Measurements from ENCODE around the gene NEIL3.

The NEIL3 gene

DNA sequence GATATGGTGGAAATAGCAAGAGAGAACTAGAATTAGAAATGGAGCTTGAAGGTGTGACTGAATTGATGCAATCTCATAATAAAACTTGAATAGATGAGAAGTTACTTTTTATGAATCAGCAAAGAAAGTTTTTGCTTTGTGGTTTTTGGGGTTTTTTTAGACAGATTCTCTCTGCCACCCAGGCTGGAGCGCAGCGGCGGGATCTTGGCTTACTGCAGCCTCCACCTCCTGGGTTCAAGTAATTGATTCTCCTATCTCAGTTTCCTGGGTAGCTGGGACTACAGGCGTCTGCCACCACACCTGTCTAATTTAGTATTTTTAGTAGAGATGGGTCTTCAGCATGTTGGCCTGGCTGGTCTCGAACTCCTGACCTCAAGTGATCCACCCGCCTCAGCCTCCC is 23.7 kb upstream of the NEIL3 start:
- no peak overlapping the region for H3K4ac ChIP-seq (ENCODE audit: low read depth in 1 of 2, low read length in 2 of 2)
- DNase-seq: no peak
- H3K14ac ChIP-seq (ENCODE audit: low read length in 2 of 2): no peak overlapping the region
- no peak overlapping the region for H3K4me3 ChIP-seq (ENCODE audit: insufficient read depth in 1 of 2, low read depth in 1 of 2, low read length in 2 of 2)
- H3K9me3 ChIP-seq (ENCODE audit: control insufficient read depth, low read length): no peaks in the 10 kb centered on the region
- no peak overlapping the region for H3K9ac ChIP-seq (ENCODE audit: low read length)
- no peaks in the 10 kb centered on the region for H3K36me3 ChIP-seq (ENCODE audit: control insufficient read depth in 1 of 2, insufficient read depth in 2 of 2, low read depth in 1 of 2, low read length in 2 of 2)
- no peak overlapping the region for H4K8ac ChIP-seq (ENCODE audit: low read length)
- no peak overlapping the region for H3K18ac ChIP-seq (ENCODE audit: low read depth in 1 of 2, low read length in 2 of 2)
- no peak overlapping the region for H2BK15ac ChIP-seq (ENCODE audit: low read depth, poor library complexity, severe bottlenecking)
- no peak overlapping the region for H2AK5ac ChIP-seq (ENCODE audit: low read length, severe bottlenecking)
- no peak overlapping the region for H3K4me2 ChIP-seq (ENCODE audit: low read length, poor library complexity, severe bottlenecking)
- H3K27ac ChIP-seq (ENCODE audit: low read length, poor library complexity, severe bottlenecking): no peak overlapping the region
- WGBS: 94% methylated on average over 6 of the region's 6 CpGs
- H2BK12ac ChIP-seq (ENCODE audit: low read length in 2 of 2): no peak overlapping the region
- no peak overlapping the region for H2BK5ac ChIP-seq (ENCODE audit: low read depth, low read length, poor library complexity, severe bottlenecking)
- H3K27me3 ChIP-seq (ENCODE audit: control insufficient read depth in 1 of 2, insufficient read depth in 1 of 2, low read length in 2 of 2): no peaks in the 10 kb centered on the region
- H2BK120ac ChIP-seq (ENCODE audit: low read depth, low read length): no peak overlapping the region
- no peak overlapping the region for H3K23ac ChIP-seq (ENCODE audit: low read length in 2 of 2)
- no peak overlapping the region for H2AFZ ChIP-seq (ENCODE audit: low read depth, low read length)
- H3K79me1 ChIP-seq (replicated peaks; ENCODE audit: low read length, poor library complexity, severe bottlenecking): no peaks in the 10 kb centered on the region
- H3K4me1 ChIP-seq (ENCODE audit: control insufficient read depth, insufficient read depth, low read depth, low read length): no peaks in the 10 kb centered on the region
- H4K91ac ChIP-seq (ENCODE audit: low read length): no peak overlapping the region

DNA sequence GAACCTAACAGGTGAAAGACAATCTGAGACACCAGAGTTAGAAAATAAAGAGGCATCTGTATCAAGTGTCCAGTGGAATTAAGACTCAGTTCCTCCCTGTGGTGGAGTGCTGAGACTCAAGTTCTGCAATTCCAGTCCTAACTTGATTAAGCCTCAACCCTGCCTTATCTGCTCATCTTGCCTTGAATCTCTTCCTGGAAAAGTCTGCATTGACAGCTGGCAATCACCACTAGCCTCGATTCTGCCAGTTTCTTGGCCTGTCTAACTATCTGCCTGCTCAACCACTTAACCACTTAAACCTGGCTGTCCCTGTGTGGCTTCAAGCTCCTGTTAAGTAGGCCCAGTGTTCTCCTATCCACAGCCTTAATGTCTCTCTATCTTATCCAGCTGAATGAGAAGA is 22.4 kb upstream of the NEIL3 start:
- Histone ChIP-seq H3K4me1 (ENCODE audit: control insufficient read depth, insufficient read depth, low read depth, low read length) (no peaks in the 10 kb centered on the region), H3K4me2 (ENCODE audit: low read length, poor library complexity, severe bottlenecking) (no peak overlapping the region), H2BK12ac (ENCODE audit: low read length in 2 of 2) (no peak overlapping the region), H3K9me3 (ENCODE audit: control insufficient read depth, low read length) (no peaks in the 10 kb centered on the region), H3K27me3 (ENCODE audit: control insufficient read depth in 1 of 2, insufficient read depth in 1 of 2, low read length in 2 of 2) (no peaks in the 10 kb centered on the region), H4K91ac (ENCODE audit: low read length) (no peak overlapping the region), H2BK120ac (ENCODE audit: low read depth, low read length) (no peak overlapping the region), H3K14ac (ENCODE audit: low read length in 2 of 2) (no peak overlapping the region), H4K8ac (ENCODE audit: low read length) (no peak overlapping the region), H3K9ac (ENCODE audit: low read length) (no peak overlapping the region), H3K23ac (ENCODE audit: low read length in 2 of 2) (no peak overlapping the region), H2BK15ac (ENCODE audit: low read depth, poor library complexity, severe bottlenecking) (no peak overlapping the region), H3K79me1 (replicated peaks; ENCODE audit: low read length, poor library complexity, severe bottlenecking) (no peaks in the 10 kb centered on the region), H2AFZ (ENCODE audit: low read depth, low read length) (no peak overlapping the region), H2BK5ac (ENCODE audit: low read depth, low read length, poor library complexity, severe bottlenecking) (no peak overlapping the region), H3K4ac (ENCODE audit: low read depth in 1 of 2, low read length in 2 of 2) (no peak overlapping the region), H3K36me3 (ENCODE audit: control insufficient read depth in 1 of 2, insufficient read depth in 2 of 2, low read depth in 1 of 2, low read length in 2 of 2) (no peaks in the 10 kb centered on the region), H3K4me3 (ENCODE audit: insufficient read depth in 1 of 2, low read depth in 1 of 2, low read length in 2 of 2) (no peak overlapping the region), H3K18ac (ENCODE audit: low read depth in 1 of 2, low read length in 2 of 2) (no peak overlapping the region), H3K27ac (ENCODE audit: low read length, poor library complexity, severe bottlenecking) (no peak overlapping the region), H2AK5ac (ENCODE audit: low read length, severe bottlenecking) (no peak overlapping the region)
- no peak for DNase-seq
- WGBS: 32% methylated on average over 1 of the region's 1 CpG

DNA sequence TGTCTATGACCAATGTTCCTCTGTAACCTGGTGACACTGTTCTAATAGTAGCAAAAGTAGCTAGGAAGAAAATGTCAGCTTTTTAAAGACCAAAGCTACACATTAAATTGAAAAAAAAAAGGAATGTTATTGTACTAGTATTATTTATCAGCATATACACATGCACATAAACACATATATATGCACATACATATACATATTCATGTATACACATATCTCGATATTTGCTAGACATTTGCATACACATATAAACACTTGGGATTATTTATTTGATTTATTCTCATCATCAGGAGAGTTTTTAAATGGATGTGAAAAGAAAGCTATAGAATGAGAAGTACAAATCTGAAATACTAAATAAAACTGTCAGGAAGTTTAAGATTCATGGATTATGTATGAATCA is 21.3 kb upstream of the NEIL3 start:
- WGBS: no CpG with 5 or more reads among the region's 1 CpG
- no peak overlapping the region for H2BK15ac ChIP-seq (ENCODE audit: low read depth, poor library complexity, severe bottlenecking)

DNA sequence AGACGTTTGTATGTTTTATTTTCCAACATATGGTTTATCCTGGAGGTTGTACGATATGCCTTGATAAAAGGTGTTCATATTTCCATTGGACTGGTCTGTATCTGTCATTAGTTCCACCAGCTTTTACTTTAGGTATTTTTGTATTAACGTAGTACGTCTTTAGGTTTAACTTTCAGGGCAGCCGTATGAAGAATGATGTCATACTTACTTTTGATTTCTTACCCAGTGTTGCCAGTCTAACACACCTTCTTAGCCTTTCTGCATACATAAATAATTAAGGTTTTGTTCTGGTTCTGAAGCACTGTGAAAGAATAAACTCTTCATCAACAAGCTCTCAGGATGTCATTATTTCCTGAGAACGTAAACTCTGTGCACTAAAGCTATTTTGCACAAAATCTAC is 18.9 kb upstream of the NEIL3 start:
- DNase-seq: no peak
- Histone ChIP-seq H3K9ac (ENCODE audit: low read length) (no peak overlapping the region), H2AK5ac (ENCODE audit: low read length, severe bottlenecking) (no peak overlapping the region), H2BK120ac (ENCODE audit: low read depth, low read length) (no peak overlapping the region), H3K18ac (ENCODE audit: low read depth in 1 of 2, low read length in 2 of 2) (no peak overlapping the region), H3K79me1 (replicated peaks; ENCODE audit: low read length, poor library complexity, severe bottlenecking) (no peaks in the 10 kb centered on the region), H3K23ac (ENCODE audit: low read length in 2 of 2) (no peak overlapping the region), H3K9me3 (ENCODE audit: control insufficient read depth, low read length) (no peaks in the 10 kb centered on the region), H3K4me1 (ENCODE audit: control insufficient read depth, insufficient read depth, low read depth, low read length) (no peaks in the 10 kb centered on the region), H2BK15ac (ENCODE audit: low read depth, poor library complexity, severe bottlenecking) (no peak overlapping the region), H2BK12ac (ENCODE audit: low read length in 2 of 2) (no peak overlapping the region), H3K4me3 (ENCODE audit: insufficient read depth in 1 of 2, low read depth in 1 of 2, low read length in 2 of 2) (no peak overlapping the region), H3K4me2 (ENCODE audit: low read length, poor library complexity, severe bottlenecking) (no peak overlapping the region), H2BK5ac (ENCODE audit: low read depth, low read length, poor library complexity, severe bottlenecking) (no peak overlapping the region), H3K27me3 (ENCODE audit: control insufficient read depth in 1 of 2, insufficient read depth in 1 of 2, low read length in 2 of 2) (no peaks in the 10 kb centered on the region), H3K27ac (ENCODE audit: low read length, poor library complexity, severe bottlenecking) (no peak overlapping the region), H4K91ac (ENCODE audit: low read length) (no peak overlapping the region), H4K8ac (ENCODE audit: low read length) (no peak overlapping the region), H3K36me3 (ENCODE audit: control insufficient read depth in 1 of 2, insufficient read depth in 2 of 2, low read depth in 1 of 2, low read length in 2 of 2) (no peaks in the 10 kb centered on the region), H3K14ac (ENCODE audit: low read length in 2 of 2) (no peak overlapping the region), H3K4ac (ENCODE audit: low read depth in 1 of 2, low read length in 2 of 2) (no peak overlapping the region), H2AFZ (ENCODE audit: low read depth, low read length) (no peak overlapping the region)
- 88% methylated on average over 5 of the region's 6 CpGs for WGBS

More for the DNA sequence above, 21.3 kb upstream of the NEIL3 start:
- H2BK12ac ChIP-seq (ENCODE audit: low read length in 2 of 2): no peak overlapping the region
- H3K18ac ChIP-seq (ENCODE audit: low read depth in 1 of 2, low read length in 2 of 2): no peak overlapping the region
- no peak overlapping the region for H3K4me3 ChIP-seq (ENCODE audit: insufficient read depth in 1 of 2, low read depth in 1 of 2, low read length in 2 of 2)
- no peak overlapping the region for H4K8ac ChIP-seq (ENCODE audit: low read length)
- no peaks in the 10 kb centered on the region for H3K79me1 ChIP-seq (replicated peaks; ENCODE audit: low read length, poor library complexity, severe bottlenecking)
- DNase-seq: no peak
- no peak overlapping the region for H2BK5ac ChIP-seq (ENCODE audit: low read depth, low read length, poor library complexity, severe bottlenecking)
- H4K91ac ChIP-seq (ENCODE audit: low read length): no peak overlapping the region
- no peak overlapping the region for H2AK5ac ChIP-seq (ENCODE audit: low read length, severe bottlenecking)
- no peaks in the 10 kb centered on the region for H3K27me3 ChIP-seq (ENCODE audit: control insufficient read depth in 1 of 2, insufficient read depth in 1 of 2, low read length in 2 of 2)
- H2AFZ ChIP-seq (ENCODE audit: low read depth, low read length): no peak overlapping the region
- H3K27ac ChIP-seq (ENCODE audit: low read length, poor library complexity, severe bottlenecking): no peak overlapping the region
- no peaks in the 10 kb centered on the region for H3K36me3 ChIP-seq (ENCODE audit: control insufficient read depth in 1 of 2, insufficient read depth in 2 of 2, low read depth in 1 of 2, low read length in 2 of 2)
- no peak overlapping the region for H2BK120ac ChIP-seq (ENCODE audit: low read depth, low read length)
- H3K4ac ChIP-seq (ENCODE audit: low read depth in 1 of 2, low read length in 2 of 2): no peak overlapping the region
- no peak overlapping the region for H3K4me2 ChIP-seq (ENCODE audit: low read length, poor library complexity, severe bottlenecking)
- H3K14ac ChIP-seq (ENCODE audit: low read length in 2 of 2): no peak overlapping the region
- H3K23ac ChIP-seq (ENCODE audit: low read length in 2 of 2): no peak overlapping the region
- H3K4me1 ChIP-seq (ENCODE audit: control insufficient read depth, insufficient read depth, low read depth, low read length): no peaks in the 10 kb centered on the region
- H3K9ac ChIP-seq (ENCODE audit: low read length): no peak overlapping the region
- no peaks in the 10 kb centered on the region for H3K9me3 ChIP-seq (ENCODE audit: control insufficient read depth, low read length)
